Stimulated activated CD8-positive, alpha-beta memory T cell treated with anti-CD3 and anti-CD28 coated beads, Interleukin-12 subunit alpha, Interleukin-12 subunit beta, amount 100 ng/mL, for 4 hours (primary cell): ENCODE data around the gene MSL2.
"Not testable (repeated sequence)": the region's sequence is repeated elsewhere in the genome, so short reads cannot be mapped to it uniquely, and the experiment has no call there.

Experiments used
- DNase-seq: peaks from one replicate; pipeline ENCODE4 v3.0.0-alpha.2; 2020; ENCODE audit warnings: low read depth

Gene MSL2

GRCh38 chr3:136142592-136142991 lies 53.5 kb downstream of the MSL2 start:
- no peak for DNase-seq

- DNase-seq = no peak
These were observed 54.2 kb downstream of the MSL2 start for GRCh38 chr3:136141891-136142290.

GRCh38 chr3:136141291-136141785 lies 54.8 kb downstream of the MSL2 start:
- no peak for DNase-seq

DNA sequence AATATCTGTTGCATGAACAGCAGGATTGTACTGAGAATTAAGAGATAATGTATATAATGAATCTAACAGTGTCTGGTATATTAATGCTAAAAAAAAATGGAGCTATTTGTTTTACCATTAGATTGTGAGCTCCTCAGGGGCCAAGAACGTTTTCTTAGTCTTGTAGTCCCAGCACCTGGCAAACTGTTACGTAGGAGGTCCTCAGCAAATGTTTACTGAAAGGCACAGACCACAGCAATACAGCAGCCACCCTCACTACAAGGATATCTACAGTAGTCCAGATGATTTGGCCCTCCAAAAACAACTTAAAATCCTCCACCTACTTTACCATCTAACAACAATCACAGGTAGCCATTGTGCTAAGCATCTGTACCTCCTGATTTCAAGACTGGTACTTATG lies 59.7 kb downstream of the MSL2 start:
- no peak for DNase-seq

- DNase-seq = no peak
These were observed 60.9 kb downstream of the MSL2 start for GRCh38 chr3:136135039-136135802.

DNA sequence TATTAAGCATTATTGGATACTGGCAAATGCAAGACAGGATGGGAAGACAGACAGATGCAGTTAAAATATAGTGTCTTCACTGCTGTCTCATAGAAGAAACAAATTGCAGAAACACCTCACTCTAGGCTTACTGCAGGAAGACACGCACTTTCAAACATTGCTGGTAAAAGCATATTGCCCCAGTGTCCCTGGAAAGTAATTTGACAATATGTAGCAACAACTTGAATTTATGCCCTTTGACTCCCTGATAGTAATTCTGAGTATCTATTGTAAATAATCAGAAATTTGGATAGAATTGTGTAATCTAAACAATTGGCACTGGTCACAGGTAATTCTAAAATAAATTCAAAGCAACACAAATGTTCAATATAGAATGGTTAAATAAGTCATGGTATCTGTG lies 62.0 kb downstream of the MSL2 start:
- DNase-seq = no peak

DNA sequence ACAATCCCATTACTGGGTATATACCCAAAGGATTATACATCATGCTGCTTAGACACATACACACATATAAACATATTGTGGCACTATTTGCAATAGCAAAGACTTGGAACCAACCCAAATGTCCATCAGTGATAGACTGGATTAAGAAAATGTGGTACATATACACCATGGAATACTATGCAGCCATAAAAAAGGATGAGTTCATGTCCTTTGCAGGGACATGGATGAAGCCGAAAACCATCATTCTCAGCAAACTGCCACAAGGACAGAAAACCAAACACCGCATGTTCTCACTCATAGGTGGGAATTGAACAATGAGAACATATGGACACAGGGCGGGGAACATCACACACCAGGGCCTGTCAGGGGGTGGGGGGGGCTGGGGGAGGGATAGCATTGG lies 64.5 kb downstream of the MSL2 start:
- DNase-seq = not testable (repeated sequence)

DNA sequence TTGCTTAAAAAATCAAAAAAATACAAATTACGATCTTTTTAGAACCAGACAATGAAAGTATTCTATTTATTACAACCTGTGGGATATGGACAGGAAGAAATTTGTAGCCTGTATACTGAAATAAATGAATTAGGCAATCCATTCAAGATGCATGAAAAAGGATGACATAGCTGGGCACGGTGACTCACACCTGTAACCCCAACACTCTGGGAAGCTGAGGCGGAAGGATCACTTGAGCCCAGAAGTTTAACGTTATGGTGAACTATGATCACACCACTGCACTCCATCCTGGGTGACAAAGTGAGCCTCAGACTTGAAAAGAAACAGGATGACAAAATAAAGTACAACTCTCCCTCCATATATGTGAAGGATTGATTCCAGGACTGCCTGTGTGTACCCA lies 74.1 kb downstream of the MSL2 start:
- no peak for DNase-seq

DNA sequence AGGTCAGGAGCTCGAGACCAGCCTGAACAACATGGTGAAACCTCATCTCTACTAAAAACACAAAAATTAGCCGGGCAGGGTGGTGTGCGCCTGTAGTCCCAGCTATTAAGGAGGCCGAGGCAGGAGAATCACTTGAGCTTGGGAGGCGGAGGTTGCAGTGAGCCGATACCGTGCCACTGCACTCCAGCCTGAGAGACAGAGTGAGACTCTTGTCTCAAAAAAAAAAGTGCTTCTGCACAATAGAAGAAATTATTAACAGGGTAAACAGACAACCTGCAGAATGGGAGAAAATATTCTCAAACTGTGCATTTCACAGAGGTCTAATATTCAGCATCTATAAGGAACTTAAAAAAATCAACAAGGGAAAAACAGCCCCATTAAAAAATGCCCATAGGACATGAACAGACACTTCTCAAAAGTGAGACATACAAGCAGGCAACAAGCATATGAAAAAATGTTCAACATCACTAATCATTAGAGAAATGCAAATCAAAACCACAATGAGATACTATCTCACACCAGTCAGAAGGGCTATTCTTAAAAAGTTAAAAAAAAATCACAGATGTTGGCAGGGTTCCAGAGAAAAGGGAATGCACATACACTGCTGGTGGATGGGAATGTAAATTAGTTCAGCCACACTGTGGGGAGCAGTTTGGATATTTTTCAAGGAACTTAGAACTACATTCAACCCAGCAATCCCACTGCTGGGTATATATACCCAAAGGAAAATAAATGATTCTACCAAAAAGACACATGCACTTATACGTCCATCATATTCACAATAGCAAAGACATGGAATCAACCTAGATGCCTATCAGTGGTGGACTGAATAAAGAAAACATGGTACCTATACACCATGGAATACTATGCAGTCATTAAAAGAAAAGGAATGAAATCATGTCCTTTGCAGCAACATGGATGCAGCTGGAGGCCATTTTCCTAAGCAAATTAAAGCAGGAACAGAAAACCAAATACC lies 75.5 kb downstream of the MSL2 start:
- no peak for DNase-seq

GRCh38 chr3:136119783-136120182 lies 76.4 kb downstream of the MSL2 start:
- not testable (repeated sequence) for DNase-seq

DNA sequence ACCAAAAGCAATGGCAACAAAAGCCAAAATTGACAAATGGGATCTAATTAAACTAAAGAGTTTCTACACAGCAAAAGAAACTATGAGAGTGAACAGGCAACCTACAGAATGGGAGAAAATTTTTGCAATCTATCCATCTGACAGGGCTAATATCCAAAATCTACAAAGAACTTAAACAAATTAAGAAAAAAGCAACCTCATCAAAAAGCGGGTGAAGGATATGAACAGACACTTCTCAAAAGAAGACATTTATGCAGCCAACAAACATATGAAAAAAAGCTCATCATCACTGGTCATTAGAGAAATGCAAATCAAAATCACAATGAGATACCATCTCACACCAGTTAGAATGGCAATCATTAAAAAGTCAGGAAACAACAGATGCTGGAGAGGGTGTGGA lies 76.8 kb downstream of the MSL2 start:
- not testable (repeated sequence) for DNase-seq

- no peak for DNase-seq
These were observed 81.7 kb downstream of the MSL2 start for GRCh38 chr3:136114421-136114820.

GRCh38 chr3:136110481-136110880 lies 85.7 kb downstream of the MSL2 start:
- no peak for DNase-seq

DNA sequence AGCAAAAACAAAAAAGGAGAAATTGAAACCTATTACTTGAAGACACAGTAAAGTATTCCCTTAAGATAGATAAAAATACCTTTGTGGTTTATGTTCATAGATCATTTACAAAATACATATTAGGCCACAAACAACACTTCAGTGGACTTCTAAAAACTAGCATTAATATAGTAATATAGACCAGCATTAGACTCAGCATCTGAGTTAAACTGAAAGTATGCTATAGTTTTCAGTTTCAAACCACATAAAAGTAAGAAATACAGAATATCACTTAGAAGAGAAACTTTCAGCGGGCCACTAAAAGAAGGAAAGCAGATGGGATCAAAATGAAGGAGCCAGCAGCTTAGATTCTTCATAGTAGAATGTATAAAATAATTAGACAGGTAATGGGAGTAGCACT lies 86.6 kb downstream of the MSL2 start:
- no peak for DNase-seq

DNA sequence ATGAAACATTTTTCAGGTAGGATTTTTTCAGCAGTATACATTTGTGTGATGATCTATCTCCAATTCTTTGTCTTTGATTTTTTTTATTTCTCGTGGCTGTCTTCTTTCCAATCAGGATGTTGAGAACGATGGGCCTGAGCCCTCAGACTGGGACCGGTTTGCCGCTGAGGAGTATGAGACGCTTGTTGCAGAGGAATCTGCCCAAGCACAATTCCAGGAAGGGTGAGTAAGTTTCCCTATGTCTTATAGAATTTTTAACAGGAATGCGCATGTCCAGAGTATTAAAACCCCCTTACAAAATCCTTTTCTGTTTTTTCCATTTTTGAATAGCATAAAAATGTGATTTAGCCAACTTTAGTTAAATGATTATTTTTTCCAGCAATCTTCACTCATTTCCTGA lies 90.0 kb downstream of the MSL2 start:
- DNase-seq = no peak

DNA sequence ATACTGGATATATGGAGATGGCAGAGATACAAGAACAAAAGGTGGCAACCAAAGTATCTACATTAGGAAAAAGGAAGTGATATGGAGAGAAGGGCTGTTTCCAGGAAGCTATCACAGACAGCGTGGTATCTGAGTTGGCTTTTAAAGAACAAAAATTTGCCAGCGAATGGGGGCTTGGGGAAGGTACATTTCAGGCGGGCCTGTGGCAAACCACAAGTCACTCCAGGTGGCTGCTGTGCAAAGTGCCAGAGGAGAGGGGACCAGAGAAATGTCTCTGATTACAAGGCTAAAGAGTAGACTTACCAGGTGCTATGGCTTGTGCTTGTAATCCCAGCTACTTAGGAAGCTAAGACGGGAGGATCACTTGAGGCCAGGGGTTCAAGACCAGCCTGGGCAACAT lies 91.1 kb downstream of the MSL2 start:
- DNase-seq = no peak
